ENCODE results near the gene DTX2. TPM values are rescaled to one million over a fixed set of nuclear protein-coding genes. Genes with fewer than 3 reads are reported as not detected.
"Not testable (repeated sequence)": the region's sequence is repeated elsewhere in the genome, so short reads cannot be mapped to it uniquely, and the experiment has no call there.

DTX2 gene
- total and polyA plus RNA-seq, 7 donors, result 11.1 to 71.9 (median 23.4) TPM

GRCh38 chr7:76549025-76549854, 87.7 kb downstream of the DTX2 start:
- 0% methylated on average over 71 of the region's 71 CpGs for WGBS, 2 donors
- H3K9me3 ChIP-seq; H3K27me3 ChIP-seq; H3K36me3 ChIP-seq; intact Hi-C loops (cut with DNase I): not testable (repeated sequence)
- peaks cover 0 to 13% (median 2%) of the 10 kb centered on the region in 4 donors for H3K4me1 ChIP-seq
- H3K4me3 ChIP-seq, result peak overlapping the region; percentile 89 to 99 (median 94)
- peak overlapping the region; percentile 96 to 98 (median 96) for H3K27ac ChIP-seq
- DNase-seq, result peak; percentile 96
- TF ChIP-seq EP300 (IDR thresholded peaks at IDR 0.05), result peak in 1 of 4 donors; percentile 61
- peak; percentile 44 to 46 for TF ChIP-seq POLR2A (IDR thresholded peaks at IDR 0.05)
- peak; percentile 85 to 93 (median 88) for TF ChIP-seq POLR2AphosphoS5 (IDR thresholded peaks at IDR 0.05)

- DNase-seq; intact Hi-C loops (cut with DNase I); H3K36me3 ChIP-seq; H3K27me3 ChIP-seq; H3K9me3 ChIP-seq: not testable (repeated sequence)
- peak overlapping the region; percentile 89 to 99 (median 94) for H3K4me3 ChIP-seq
- 0 to 1% methylated on average over 19 of the region's 19 CpGs for WGBS, 2 donors
- peak overlapping the region; percentile 96 to 98 (median 96) for H3K27ac ChIP-seq
- peaks cover 0 to 13% (median 2%) of the 10 kb centered on the region in 4 donors for H3K4me1 ChIP-seq
Measured at GRCh38 chr7:76549855-76550248, 88.3 kb downstream of the DTX2 start.

DNA sequence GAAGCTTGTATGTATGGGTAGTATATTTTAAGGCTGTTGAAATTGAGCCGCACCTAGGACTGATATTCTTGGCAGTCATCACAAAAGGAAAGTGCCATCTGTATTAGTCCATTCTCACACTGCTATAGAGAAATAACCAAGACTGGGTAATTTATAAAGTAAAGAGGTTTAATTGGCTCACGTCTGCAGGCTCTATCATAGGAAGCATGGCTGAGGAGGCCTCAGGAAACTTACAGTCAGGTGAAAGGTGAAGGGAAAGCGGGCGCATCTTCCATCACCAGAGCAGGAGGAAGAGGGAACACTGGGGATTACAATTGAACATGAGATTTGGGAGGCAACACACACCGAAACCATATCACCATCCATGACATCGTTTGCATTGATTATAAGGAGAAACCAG, 90.5 kb downstream of the DTX2 start:
- DNase-seq; H3K27me3 ChIP-seq; intact Hi-C loops (cut with DNase I); H3K36me3 ChIP-seq; H3K9me3 ChIP-seq; H3K4me3 ChIP-seq; H3K27ac ChIP-seq: not testable (repeated sequence)
- 89 to 96% methylated on average over 6 of the region's 6 CpGs for WGBS, 2 donors
- H3K4me1 ChIP-seq, result peaks cover 0 to 13% (median 2%) of the 10 kb centered on the region in 4 donors

Small RNAs within 50 kb of the gene (small RNA-seq; reads per million reads assigned to genes)
- 0 reads per million in 3 donors for gene RF00019

Other genes with a start within 250 kb of the DTX2 start
- gene HSPB1, start 159.0 kb upstream of the DTX2 start, total RNA-seq, result 1,000 to 10,000 TPM in 3 of 4 donors, 100 to 1,000 TPM in 1; 929 to 2,528 (median 1,357) TPM
- 100 to 1,000 TPM; 202 to 340 (median 208) TPM for gene HSPB1, start 159.0 kb upstream of the DTX2 start, polyA plus RNA-seq
- 10 to 100 TPM; 42.5 to 59.0 (median 52.3) TPM for gene YWHAG, start 102.7 kb upstream of the DTX2 start, total RNA-seq
- 10 to 100 TPM; 45.6 to 64.0 (median 62.4) TPM for gene YWHAG, start 102.7 kb upstream of the DTX2 start, polyA plus RNA-seq
- gene SSC4D, start 52.0 kb upstream of the DTX2 start, total RNA-seq, result 1 to 10 TPM in 1 of 4 donors, under 1 TPM in 1, not detected in 2; 0.71 to 3.6 TPM
- 1 to 10 TPM in 1 of 3 donors, under 1 TPM in 1, not detected in 1; 0.47 to 1.2 TPM for gene SSC4D, start 52.0 kb upstream of the DTX2 start, polyA plus RNA-seq
- 1 to 10 TPM in 3 of 4 donors, not detected in 1; 1.4 to 2.1 (median 1.8) TPM for gene ZP3, start 36.8 kb upstream of the DTX2 start, total RNA-seq
- 1 to 10 TPM; 1.4 to 4.8 (median 4.5) TPM for gene ZP3, start 36.8 kb upstream of the DTX2 start, polyA plus RNA-seq
- 1 to 10 TPM in 1 of 4 donors, under 1 TPM in 3; 0.27 to 3.9 (median 0.77) TPM for gene UPK3B, start 48.8 kb downstream of the DTX2 start, total RNA-seq
- 1 to 10 TPM in 1 of 3 donors, under 1 TPM in 1, not detected in 1; 0.92 to 1.9 TPM for gene UPK3B, start 48.8 kb downstream of the DTX2 start, polyA plus RNA-seq
- 1 to 10 TPM in 1 of 4 donors, under 1 TPM in 1, not detected in 2; 0.16 to 2.5 TPM for gene SPDYE16, start 81.6 kb downstream of the DTX2 start, total RNA-seq
- gene SPDYE16, start 81.6 kb downstream of the DTX2 start, polyA plus RNA-seq, result under 1 TPM in 2 of 3 donors, not detected in 1; 0.06 to 0.60 TPM
- gene POMZP3, start 165.6 kb downstream of the DTX2 start, total RNA-seq, result 1 to 10 TPM; 6.4 to 8.4 (median 7.3) TPM
- 10 to 100 TPM in 2 of 3 donors, 1 to 10 TPM in 1; 3.0 to 12.2 (median 10.2) TPM for gene POMZP3, start 165.6 kb downstream of the DTX2 start, polyA plus RNA-seq

All from sigmoid colon (tissue), 7 donors.